Transverse colon (tissue), 3 donors: ENCODE data around the gene ZFAND2A.
"Not testable (repeated sequence)": the region's sequence is repeated elsewhere in the genome, so short reads cannot be mapped to it uniquely, and the experiment has no call there.

Experiments
- CTCF ChIP-seq, 5 experiments: fragments of 200-600 bp in 3 of 5; fragments of 450-650 bp in 2 of 5; sonication (generic) in 3 of 5; IDR thresholded peaks; 1 replicate in 2 of 5; 2 replicates in 3 of 5; pipeline ENCODE4 v1.5.1; 2016 to 2017; ENCODE audit warnings: antibody characterized with exemption in 5 of 5, inconsistent platforms in 3 of 5, mild to moderate bottlenecking in 2 of 5, moderate library complexity in 1 of 5
- POLR2A ChIP-seq: fragments of 450-650 bp; IDR thresholded peaks from one replicate; pipeline ENCODE4 v1.6.1; 2016; ENCODE audit warnings: antibody characterized with exemption, mild to moderate bottlenecking, moderate library complexity

GRCh38 chr7:1205742-1206141 is 45.7 kb upstream of the ZFAND2A start:
- TF ChIP-seq POLR2A; CTCF (IDR thresholded peaks at IDR 0.05): not testable (repeated sequence)
